Astrocyte (in vitro differentiated cells and primary cell): ENCODE results near the gene DOCK1.

Source experiments
- CTCF ChIP-seq: IDR thresholded peaks from 2 replicates; pipeline ENCODE4 v1.5.1; 2011; ENCODE audit warnings: low read depth, mild to moderate bottlenecking, inconsistent platforms, low read length, moderate library complexity; ENCODE audit not compliant: insufficient read depth
- EZH2 ChIP-seq: IDR thresholded peaks from 2 replicates; pipeline ENCODE4 v1.6.1; 2012; ENCODE audit warnings: mild to moderate bottlenecking, low read length, inconsistent platforms; ENCODE audit not compliant: insufficient read depth

DNA sequence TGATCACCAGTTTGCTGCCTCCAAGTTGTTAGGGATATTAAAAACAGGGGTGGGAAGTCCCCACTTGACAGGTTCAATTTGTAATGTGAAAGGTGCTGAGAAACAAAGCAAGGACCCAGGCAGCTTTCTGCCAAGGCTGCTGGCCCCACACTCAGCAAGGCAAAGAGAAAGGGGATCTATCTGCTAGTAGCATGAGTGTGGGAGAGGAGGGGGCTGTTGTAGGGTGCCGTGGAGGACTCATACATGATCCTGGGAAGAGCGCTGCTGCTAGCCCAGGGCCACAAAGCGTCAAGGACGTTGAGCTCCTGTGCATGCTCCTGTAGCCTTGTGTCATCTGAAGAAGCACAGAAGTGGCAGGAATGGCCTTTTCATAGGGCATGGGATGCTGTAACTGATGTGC is 387.7 kb downstream of the DOCK1 start:
- TF ChIP-seq CTCF, result no peak
- no peak for TF ChIP-seq EZH2
